Right kidney (tissue), 1 donor: Measurements from ENCODE around the gene FAM107B.

Source experiments
- DNase-seq: peaks from one replicate; pipeline ENCODE4 v3.0.0-alpha.2; 2016

Gene FAM107B

DNA sequence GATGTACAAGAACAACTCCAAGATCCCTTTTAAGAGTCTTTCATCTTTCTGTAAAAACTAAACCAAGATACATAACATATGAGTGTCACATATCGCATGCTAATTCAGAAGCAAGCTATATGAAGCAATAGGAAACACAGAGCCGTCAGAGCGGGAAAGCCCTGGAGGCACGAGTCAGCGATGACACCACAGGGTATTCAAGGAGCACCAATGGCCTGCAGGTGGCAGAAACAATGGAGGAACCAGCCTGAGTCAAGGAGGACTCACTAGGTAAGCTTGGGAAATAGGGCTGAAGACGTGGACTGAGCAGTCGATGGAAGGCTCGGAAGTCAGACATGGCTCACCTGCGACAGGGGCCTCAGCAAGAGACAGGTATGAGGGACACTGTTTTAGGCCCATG, 214.4 kb downstream of the FAM107B start:
- DNase-seq = no peak

DNA sequence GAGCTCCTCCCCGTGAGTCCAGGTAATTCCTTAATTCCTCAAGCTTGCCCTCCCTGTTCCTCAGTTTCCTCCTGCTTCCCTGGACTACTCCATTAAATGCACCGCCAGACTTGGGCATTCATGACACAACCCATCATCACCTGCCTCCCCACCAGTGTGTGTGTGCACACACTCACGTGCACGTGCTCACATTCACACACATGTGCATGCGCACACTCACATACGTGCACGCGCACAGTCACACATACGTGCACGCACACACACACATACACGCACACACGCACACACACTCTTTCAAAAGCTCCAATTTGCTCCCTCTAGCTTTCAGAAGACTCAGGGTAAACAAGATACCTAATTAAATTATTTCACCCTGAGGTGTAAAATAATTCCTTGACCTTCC, 216.7 kb downstream of the FAM107B start:
- no peak for DNase-seq

DNA sequence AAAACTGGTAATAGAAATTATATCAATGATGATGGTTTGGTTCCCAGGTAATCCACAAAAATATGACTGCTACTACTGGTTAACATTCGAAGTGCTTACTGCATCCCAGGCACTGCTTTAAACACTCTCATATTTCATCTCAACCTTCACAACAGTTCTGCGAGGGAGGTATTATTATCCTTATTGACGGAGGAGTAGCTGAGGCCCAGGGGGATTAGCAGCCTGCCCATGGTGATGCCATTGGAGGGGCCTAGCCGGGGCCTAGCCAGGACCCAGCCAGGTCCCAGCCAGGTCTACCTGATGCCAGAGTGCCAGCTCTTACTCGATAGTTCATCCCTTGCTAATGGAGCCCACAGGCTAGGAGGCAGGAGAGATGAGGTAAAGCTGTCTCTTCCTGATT, 217.1 kb downstream of the FAM107B start:
- DNase-seq = no peak

DNA sequence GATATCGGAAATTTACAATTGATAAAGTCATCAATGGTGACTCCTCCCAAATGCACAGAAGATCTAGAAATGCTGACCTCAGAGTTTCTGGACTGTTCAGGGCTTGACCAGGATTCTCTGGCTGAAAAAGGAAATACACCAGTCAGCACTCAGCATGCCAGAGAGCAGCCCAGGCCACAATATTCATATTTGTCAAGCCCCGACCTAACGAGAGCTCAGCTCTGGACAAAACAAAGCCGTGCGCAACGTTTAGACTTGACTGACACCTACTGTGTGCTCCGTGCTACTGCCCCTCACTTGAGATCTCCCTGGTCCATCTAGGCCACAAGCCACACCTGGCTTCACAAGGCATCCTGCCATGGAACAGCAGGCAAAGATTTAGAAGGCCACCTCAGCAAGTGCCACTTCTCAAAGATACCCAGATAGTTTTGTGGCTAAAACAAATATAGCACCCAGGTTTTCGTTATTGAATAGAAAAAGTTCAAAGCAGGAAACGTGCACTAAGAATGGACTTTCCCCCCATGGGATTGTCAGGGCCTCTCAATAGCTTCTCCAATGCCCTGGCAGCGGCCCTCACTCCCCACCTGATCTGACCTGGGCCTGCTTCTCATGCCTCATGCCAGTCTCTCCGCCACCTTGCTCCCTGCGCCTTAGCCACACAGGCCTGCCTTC, 218.3 kb downstream of the FAM107B start:
- no peak for DNase-seq

DNA sequence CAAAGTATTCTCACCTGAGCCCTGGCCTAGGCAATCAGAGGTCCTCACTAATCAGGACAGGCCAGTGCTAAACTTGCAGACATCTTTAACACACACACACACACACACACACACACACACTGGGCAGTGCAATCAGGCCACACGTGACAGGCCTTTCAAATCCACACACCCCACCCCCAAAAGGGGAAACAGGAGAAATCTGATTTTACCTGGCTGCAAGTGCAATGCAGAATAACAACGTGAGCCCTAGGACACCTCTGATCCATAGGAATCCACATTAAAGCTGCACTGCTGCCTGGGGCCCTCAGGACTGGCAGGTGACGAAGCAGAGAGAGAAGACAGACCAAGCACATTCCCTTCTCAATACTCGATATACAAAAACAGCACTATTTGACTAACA, 218.9 kb downstream of the FAM107B start:
- DNase-seq = no peak

DNA sequence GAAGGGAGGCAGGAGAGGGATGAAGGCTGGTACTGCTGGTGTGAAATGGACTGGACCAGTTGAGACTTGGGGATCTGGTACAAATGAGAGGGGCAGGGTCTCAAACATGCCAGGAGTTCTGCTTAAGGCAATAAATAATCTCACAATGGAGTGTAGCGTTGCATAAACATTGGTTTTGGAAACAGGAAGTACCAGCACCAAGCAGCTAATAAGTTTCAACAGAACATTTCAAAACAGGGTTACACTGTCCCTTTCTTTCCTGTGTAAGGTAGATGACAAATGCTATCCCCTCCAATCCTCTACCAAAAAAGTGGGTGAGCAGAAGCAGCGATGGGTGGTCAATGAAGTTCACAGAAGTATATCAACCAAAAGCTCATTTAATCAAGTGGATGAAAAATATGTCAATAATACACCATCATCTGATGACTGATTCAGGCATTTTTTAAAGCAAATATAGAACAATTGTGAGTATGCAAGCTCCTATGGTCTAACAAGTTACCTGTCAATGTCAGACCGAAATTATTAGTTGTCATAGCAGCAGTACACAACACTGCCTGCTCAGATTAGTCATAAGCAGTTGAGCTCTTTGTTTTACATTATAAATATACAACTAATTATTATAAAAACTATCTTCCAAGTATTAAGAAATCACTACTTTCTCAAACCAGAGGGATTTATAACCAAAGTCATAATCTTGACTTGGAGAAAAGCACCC, 220.0 kb downstream of the FAM107B start:
- no peak for DNase-seq

DNA sequence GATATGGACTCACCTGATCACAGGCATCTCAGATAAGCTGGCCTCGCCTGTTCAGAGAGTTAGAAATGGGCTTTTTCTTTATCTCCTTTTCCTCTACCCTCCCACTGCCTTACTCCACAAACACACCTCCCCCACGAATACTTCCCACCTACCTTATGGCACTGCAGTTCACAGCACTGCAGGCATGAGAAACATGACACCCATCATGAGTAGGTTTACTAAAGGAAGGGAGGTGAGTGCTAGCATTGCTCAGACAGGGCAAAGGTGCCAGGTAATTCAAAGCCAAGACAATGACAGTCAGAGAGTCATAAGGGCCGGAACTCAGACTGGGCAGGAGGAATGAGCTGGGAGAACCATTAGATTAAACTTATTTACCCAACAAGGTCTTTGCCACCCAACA, 220.6 kb downstream of the FAM107B start:
- no peak for DNase-seq

DNA sequence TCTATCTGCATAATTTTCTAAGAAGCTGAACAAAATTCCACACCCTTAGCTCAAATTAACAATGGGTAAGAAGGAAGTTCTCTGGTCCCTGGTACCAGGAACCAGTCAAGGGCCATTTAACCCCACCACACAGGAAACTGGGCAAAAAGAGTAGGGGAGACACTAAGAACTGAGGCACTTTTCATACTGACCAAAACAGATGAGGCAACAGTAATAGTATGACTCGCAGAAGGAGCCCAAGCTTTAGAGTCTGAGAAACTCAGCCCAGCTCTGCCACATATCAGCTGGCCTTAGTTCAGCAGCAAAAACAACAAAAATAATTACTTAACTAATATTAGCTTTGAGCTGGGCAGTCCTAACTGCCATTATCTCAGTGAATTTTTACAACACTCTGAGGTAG, 221.2 kb downstream of the FAM107B start:
- DNase-seq = no peak

DNA sequence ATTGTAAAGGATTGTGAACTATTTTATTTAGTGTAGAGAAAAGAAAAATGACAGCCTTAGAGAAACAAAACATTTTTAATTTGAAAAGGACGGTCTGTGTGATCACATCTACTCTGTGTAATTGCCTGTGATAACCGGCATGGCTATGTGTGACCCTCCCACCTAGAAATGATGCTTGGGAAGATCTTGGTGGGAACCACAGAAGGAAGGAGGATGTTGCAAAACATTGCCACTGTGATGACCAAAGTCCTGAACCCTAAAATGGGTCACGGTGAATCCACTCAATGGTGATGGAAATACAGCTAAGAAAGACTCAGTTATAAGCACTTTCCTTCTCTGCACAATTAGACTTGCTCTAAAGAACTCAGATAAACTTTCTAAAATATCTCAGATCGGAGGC, 222.7 kb downstream of the FAM107B start:
- DNase-seq = no peak

DNA sequence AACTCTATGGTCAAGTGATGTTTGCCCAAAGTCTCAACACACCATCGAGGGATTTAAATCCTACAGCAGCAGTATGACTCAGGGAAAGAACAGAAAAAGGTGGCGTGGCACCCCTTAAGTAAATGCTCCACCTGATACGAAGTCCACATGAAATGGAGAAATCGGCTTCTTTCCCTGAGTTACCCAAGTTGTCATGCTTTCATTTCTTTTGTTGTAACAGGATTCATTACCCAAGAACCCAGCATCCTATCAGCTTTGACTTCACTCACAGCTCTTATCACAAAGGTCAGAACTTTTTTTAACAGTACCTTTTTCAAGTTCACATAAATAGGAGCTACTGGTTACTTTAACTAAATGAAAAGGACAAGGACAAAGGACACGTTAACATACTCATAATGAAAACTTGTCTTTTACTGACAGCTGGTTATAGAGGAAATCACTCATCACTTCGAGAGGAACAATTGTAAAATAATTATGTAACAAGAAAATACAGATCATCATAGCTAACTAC, 224.2 kb downstream of the FAM107B start:
- DNase-seq = no peak

DNA sequence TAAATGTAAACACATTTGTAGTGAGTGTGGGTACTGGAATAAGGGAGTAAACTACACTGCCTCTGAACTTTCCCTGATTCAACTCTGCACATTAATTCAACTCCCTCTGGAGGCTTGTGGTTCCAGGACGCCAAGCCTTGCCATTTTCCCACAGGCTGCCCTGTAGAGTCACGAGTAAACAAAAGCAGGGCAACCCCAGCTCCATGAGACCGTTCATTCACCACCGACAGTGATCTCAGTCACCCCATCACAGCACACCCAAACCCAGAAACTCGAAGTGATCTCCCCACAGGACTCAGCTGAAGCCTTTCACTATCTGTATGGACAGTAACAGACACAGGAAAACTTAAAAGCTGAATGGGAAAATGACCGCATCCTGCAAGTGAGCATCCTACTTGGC, 225.2 kb downstream of the FAM107B start:
- no peak for DNase-seq

DNA sequence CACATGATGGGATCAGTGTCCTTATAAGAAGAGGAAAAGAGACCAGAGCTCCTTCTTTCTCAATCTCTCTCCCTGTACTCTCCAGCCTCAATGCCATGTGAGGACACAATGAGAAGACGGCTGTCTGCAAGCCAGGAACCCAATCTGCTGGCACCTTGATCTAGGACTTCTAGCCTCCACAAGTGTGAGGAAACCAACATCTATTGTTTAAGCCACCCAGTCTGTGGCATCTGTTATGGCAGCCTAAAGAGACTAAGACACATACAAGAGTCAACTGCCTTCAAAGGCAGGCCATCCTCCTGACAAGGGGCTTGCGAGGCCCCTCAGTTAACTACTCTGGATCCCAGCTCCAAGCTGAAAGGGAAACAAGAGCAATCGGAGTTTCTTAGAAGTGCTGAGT, 225.7 kb downstream of the FAM107B start:
- DNase-seq = no peak

DNA sequence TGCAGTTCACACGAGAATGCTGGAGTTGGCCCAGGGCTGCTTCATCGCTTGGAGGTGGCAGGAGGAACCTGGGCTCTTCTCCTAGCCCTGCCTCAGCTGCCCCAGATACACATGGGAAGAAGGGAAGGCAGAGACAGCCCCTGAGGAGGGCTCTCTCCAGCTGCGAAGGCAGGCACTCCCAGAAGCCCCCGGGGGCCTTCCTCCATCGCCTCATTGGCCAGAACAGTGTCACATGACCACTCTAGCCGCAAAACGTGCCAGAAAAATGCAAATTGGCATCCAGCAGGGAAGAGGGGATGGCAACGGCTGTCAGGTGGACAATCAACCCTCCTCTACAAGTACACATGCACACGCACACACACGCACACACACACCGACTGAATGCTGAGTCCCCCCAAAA, 226.2 kb downstream of the FAM107B start:
- no peak for DNase-seq

DNA sequence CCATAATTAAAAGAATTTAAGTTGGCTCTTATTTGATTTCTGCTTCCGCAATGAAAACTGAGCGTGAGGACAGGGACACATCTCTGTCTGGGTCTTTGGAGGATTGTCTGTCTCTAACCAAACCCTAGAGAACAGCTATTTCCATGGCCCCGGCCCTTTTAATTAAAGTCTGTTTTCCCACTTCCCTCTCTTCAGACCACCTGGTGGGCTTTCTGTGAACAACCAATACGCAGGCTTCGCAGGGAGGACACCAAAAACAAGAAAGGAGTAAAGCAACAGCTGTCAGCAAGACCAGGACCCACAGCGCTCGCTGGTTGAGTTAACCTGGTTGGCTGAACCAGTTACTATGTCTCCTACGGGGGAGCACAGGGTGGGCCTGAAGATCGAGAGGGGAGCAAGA, 226.9 kb downstream of the FAM107B start:
- DNase-seq = no peak

DNA sequence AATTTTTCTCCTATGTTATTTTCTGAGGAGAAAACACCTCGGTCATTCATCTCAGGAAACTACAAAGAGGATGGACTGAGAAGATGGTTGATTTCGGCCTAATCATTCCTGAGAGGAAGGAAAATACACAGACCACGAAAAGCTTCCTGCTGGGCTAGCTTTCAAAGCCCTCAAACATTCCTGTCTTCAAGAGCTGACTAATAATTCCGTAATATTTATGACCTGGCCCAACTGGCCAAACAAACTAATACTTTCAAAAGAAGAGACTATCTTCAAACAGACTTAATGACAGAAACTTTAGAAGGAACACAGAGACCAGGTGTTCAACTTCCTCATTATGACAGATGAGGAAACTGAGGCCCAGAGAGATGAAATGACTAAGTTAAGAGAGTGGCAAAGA, 228.9 kb downstream of the FAM107B start:
- DNase-seq = no peak

DNA sequence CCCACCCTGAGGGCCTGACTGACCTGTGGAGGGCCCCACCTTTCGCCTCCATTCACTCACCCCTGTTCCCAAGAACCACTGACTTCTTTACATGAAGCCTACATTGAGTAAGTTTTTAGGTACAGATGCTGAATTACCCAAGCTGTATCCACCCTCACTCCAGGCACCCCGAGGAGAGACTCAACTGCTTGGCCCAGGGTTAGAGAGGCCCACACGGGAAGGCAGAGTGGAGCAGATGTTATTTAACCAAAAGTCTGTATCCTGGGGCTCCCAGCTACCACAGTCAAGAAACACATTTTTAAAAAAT, 230.8 kb downstream of the FAM107B start:
- no peak for DNase-seq

DNA sequence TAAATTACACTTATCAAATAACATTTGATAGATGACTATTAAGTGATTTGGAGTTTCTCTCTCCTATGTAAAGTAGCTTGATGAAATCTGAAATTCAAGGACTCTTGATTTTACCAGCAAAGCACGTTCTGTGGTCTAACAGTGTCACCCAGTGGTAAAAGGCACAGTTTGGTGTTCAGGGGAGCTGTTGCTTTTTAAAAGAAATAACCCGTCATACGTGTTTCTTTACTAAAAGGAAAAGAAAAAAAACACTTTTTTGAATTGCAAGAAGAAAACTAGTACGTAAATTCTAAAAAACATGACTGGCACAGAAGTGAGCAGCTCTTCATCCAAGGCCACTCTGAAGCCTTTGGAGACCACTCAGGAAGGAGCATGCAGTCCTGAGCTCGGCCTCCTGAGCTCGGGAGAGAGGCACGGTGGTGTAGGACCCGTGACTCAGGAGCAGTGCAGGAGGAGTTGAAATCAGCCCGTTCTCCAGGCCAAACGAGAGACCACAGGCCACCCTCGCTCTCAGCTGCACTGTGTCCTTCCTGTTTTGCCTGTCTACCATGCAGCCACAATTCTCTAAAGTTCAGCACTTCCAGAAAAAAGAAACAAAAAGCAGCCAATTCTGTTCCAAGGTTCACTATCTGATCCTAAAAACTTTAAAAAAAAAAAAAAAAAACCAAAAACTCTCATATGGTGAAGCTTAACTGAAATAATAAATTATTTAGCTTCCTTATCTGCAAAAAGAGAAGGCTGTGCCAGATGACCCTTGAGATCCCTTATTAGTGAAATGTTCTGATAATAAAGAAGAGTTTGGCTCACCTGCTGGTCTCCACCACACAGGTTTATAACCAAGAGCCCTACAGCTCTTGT, 231.4 kb downstream of the FAM107B start:
- DNase-seq = no peak

DNA sequence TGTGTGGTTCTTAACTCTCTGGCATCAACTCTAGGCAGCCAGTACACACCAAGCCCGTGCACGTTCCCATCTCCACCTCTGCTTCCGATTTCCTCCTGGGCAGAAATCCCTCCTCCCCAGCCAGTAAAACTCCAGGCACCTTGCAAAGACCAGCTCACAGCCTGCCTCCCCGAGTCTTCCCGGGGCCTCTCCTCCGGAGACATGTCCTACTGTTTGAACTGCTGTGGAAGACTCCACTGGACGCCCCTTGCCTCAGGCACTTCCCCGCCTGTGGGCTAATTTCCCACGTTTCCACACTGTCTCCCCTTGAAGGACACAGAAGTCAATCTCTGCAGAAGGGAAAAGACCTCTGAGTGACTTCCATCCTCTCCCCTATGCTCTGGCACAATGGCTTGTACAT, 233.3 kb downstream of the FAM107B start:
- no peak for DNase-seq

DNA sequence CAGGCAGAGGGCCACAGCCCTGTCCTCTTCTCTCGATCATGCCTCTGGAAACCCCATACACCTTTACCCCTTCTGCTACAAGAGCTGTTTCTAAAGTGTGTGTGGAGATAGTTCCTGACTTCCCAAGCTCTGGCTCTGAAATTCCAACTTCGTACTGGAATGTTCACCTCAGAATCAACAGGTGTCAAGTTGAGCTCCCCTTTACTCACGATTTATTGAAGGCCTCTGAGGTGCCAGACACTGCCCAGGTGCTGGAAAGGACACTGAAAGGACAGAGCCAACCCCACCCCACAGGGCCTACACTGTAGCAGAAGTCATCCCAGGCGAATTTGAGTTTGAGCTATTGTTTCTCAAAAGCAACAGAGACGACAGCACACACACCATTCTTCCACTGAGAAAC, 234.1 kb downstream of the FAM107B start:
- DNase-seq = no peak

DNA sequence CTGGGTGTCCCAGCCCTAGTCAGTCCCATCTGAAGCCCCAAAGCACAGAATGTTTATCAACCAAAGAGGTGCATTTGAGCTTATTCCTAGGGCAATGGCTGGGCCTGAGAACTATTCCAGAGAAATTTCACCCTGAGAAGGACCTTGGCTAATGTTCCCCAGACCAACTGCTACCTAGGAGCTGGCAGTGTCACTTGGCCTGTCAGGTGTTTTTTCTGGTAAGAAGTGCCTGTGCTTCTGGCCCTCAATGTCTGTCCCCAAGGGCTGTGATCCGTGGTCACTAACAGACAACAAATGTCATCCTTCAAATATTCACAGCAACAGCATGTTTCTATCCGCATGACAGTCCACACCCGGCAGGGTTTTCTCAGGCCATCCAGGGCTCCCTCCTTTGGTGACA, 234.6 kb downstream of the FAM107B start:
- DNase-seq = no peak

DNA sequence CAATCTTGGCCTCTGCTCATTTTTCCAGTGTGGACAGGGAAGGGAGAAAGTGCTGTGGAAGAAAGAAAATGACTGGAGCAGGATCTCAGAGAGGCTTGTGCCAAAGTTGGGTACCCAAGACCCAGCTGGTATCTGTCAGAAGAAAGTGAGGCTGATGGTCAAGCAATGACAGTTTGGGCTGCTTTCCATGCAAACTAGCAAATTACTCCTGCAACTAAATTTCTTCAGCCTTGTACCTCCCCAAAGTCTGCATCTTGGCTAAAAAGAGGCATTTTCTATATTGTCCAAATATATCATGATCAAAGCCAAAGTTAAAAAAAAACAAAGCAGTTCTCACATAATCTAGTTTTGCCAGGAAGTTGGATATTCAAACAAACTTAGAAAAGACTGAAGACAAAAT, 235.5 kb downstream of the FAM107B start:
- no peak for DNase-seq

DNA sequence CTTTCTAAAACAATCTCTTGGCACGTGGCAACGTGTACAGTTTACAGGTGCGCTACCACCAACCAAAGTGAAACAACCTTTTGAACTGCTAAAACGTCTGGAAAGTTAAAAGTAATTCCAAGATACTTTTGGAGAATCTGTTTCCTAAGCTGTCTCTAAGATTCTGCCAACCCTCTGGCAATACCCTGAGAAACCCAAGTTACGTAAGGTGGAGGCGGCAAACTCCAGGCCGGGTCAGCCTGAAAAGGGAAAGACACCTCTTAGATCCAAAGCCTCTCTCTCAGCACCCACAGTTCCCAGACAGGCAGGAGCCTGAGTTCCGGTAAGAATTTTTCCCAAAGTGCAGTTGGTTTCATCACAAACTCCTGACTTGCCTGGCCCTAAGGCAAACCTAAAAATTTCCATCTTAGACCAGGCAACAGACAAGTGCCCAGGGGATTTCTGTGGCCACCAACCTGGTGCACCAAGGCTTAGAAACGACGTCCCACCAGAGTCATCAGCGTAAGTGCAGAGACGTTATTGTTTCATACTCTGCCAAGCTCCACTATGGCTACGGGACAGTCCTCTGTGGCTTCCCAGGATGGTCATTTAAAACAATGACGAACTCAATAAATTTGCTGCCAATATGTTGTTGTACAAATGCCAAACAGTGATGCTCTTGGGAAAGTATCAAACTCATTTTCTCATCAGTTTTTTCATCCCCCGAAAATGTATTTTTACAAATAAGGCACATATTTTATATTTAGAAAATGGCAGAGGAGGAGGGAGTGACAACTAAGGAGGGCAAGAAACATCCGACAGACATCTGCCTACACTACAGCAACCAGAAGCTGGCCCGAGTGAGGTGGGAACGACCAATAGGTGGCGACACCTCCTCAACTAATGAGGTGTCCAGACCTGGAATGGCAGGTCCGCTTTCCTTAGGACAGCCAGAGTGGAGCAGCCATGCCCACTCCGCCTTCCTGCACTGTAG, 238.2 kb downstream of the FAM107B start:
- no peak for DNase-seq
